DOHH2 (cell line): ENCODE results near the gene DDX17.
A peak's percentile ranks its signal among the peaks of the same experiment; 100 is the strongest.

Experiments used
- H3F3A ChIP-seq: fragments of 200-600 bp; sonication (generic), shearing (Covaris generic); 2 replicates; pipeline ENCODE4 v1.6.0; 2016; ENCODE audit warnings: antibody characterized with exemption, mild to moderate bottlenecking; ENCODE audit not compliant: control insufficient read depth, insufficient read depth
- H3K27ac ChIP-seq: fragments of 200-600 bp; sonication (generic); 2 replicates; pipeline ENCODE4 v1.5.1; 2014; ENCODE audit warnings: low read depth, mild to moderate bottlenecking, low read length, moderate library complexity
- H3K27me3 ChIP-seq: fragments of 200-600 bp; sonication (generic); 2 replicates; pipeline ENCODE4 v1.6.1; 2014; ENCODE audit warnings: mild to moderate bottlenecking, low read length, mixed read lengths; ENCODE audit not compliant: control insufficient read depth
- H3K36me3 ChIP-seq: fragments of 200-600 bp; sonication (generic); 2 replicates; pipeline ENCODE4 v1.6.1; 2014; ENCODE audit warnings: mild to moderate bottlenecking, low read length, moderate library complexity, mixed read lengths; ENCODE audit not compliant: control insufficient read depth
- H3K4me1 ChIP-seq: fragments of 200-600 bp; sonication (generic); 2 replicates; pipeline ENCODE4 v1.6.1; 2014; ENCODE audit warnings: mild to moderate bottlenecking, low read length, mixed read lengths; ENCODE audit not compliant: control insufficient read depth
- H3K4me2 ChIP-seq: fragments of 200-600 bp; sonication (generic); 2 replicates; pipeline ENCODE4 v1.6.0; 2014; ENCODE audit warnings: mild to moderate bottlenecking, low read length, moderate library complexity
- H3K4me3 ChIP-seq: fragments of 200-600 bp; sonication (generic); 2 replicates; pipeline ENCODE4 v1.5.1; 2014; ENCODE audit warnings: mild to moderate bottlenecking, low read length, mixed read lengths
- H3K79me2 ChIP-seq: fragments of 200-600 bp; sonication (generic); 2 replicates; pipeline ENCODE4 v1.6.1; 2014; ENCODE audit warnings: mild to moderate bottlenecking, low read length, mixed read lengths; ENCODE audit not compliant: control insufficient read depth
- H3K9me2 ChIP-seq: fragments of 200-600 bp; sonication (generic); replicated peaks from 2 replicates; pipeline ENCODE4 v1.6.1; 2014; ENCODE audit warnings: mild to moderate bottlenecking, low read length, mixed read lengths; ENCODE audit not compliant: control insufficient read depth
- H3K9me3 ChIP-seq: fragments of 200-600 bp; sonication (generic); 2 replicates; pipeline ENCODE4 v1.6.1; 2014; ENCODE audit warnings: antibody characterized with exemption, low read length, mixed read lengths; ENCODE audit not compliant: control insufficient read depth, insufficient read depth
- H4K20me1 ChIP-seq: fragments of 200-600 bp; sonication (generic); 2 replicates; pipeline ENCODE4 v1.6.0; 2014; ENCODE audit warnings: low read depth, mild to moderate bottlenecking, antibody characterized with exemption, low read length, moderate library complexity; ENCODE audit not compliant: control insufficient read depth, insufficient read depth
- EZH2phosphoT487 ChIP-seq: fragments of 200-600 bp; sonication (generic); IDR thresholded peaks from 2 replicates; pipeline ENCODE4 v1.6.1; 2017; ENCODE audit warnings: borderline replicate concordance, mild to moderate bottlenecking, antibody characterized with exemption, low read length, moderate library complexity, mixed read lengths
- TF ChIP-seq, protein P1 (sequence below): fragments of 200-600 bp; sonication (generic); IDR thresholded peaks from one replicate; pipeline ENCODE4 v1.5.1; 2014; ENCODE audit warnings: antibody characterized with exemption, mild to moderate bottlenecking, low read depth, low read length; ENCODE audit not compliant: poor library complexity, severe bottlenecking

Gene DDX17

DNA sequence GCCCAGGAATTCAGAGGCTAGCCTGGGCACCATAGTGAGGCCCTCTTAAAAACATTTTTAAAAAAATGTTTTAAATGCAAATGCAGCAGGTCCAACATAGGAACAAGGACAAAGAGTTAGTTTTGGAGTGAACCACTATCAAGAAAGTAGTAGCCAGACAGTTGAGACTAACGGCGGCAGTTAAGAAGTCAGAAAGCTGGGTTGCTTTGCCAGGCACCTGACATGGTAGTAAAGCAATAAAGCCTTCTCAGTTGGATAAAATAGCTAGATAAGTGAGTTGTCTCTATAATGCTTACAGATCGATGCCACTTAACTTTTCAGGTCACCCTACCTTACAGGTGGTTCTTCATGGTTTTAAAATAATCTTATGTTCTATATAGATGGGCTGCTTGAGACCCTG is 16.9 kb upstream of the DDX17 start:
- no peak overlapping the region for H3K27ac ChIP-seq
- H3K27me3 ChIP-seq, result no peaks in the 10 kb centered on the region
- TF ChIP-seq, protein P1, sequence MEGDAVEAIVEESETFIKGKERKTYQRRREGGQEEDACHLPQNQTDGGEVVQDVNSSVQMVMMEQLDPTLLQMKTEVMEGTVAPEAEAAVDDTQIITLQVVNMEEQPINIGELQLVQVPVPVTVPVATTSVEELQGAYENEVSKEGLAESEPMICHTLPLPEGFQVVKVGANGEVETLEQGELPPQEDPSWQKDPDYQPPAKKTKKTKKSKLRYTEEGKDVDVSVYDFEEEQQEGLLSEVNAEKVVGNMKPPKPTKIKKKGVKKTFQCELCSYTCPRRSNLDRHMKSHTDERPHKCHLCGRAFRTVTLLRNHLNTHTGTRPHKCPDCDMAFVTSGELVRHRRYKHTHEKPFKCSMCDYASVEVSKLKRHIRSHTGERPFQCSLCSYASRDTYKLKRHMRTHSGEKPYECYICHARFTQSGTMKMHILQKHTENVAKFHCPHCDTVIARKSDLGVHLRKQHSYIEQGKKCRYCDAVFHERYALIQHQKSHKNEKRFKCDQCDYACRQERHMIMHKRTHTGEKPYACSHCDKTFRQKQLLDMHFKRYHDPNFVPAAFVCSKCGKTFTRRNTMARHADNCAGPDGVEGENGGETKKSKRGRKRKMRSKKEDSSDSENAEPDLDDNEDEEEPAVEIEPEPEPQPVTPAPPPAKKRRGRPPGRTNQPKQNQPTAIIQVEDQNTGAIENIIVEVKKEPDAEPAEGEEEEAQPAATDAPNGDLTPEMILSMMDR, result no peak
- no peak for TF ChIP-seq EZH2phosphoT487
- no peaks in the 10 kb centered on the region for H3K9me2 ChIP-seq
- H3K4me2 ChIP-seq, result no peak overlapping the region
- no peaks in the 10 kb centered on the region for H3K36me3 ChIP-seq
- H3K79me2 ChIP-seq, result no peaks in the 10 kb centered on the region
- no peaks in the 10 kb centered on the region for H3K4me1 ChIP-seq
- H3K9me3 ChIP-seq, result no peaks in the 10 kb centered on the region
- no peaks in the 10 kb centered on the region for H3F3A ChIP-seq
- no peak overlapping the region for H3K4me3 ChIP-seq
- no peaks in the 10 kb centered on the region for H4K20me1 ChIP-seq

DNA sequence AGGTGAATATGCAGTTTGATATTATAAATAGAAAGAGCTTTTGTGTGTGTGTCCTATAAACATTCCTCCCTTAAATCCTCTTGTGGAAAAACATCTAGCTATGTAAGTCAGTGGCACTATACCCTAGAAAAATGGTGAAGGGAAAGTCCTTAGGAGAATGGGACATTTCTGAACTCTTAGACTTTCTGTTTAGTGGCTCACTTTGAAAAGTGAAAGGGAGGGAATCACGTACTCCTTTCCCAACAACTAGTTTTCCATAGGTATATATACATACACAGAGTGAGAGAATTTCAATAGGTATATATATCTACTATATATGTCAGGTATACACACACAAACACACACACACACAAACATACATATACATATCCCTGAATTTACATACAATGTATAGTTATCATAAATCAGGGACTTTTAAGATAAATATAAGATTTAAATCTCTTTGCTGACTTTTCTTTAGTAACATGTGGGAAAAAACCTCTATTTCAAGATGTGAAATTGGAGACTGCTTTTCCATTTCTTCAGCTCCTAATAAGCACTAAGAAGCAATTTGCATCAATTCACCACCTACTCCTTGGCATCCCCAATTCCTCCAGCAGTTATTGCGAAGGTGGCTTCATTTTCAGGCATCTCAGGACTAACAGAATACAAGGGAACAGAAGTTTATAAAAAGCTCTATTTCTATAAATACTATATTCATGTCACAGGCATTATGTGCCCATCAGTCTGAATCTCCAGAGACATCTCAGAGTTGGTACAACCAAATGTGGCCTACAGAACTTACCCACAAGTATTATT is 13.5 kb upstream of the DDX17 start:
- Histone ChIP-seq H4K20me1 (no peaks in the 10 kb centered on the region), H3K36me3 (no peaks in the 10 kb centered on the region), H3K79me2 (no peaks in the 10 kb centered on the region), H3K4me2 (no peak overlapping the region), H3K9me2 (no peaks in the 10 kb centered on the region), H3K4me3 (no peak overlapping the region), H3K9me3 (no peaks in the 10 kb centered on the region), H3K27me3 (no peaks in the 10 kb centered on the region), H3K27ac (no peak overlapping the region), H3K4me1 (no peaks in the 10 kb centered on the region), H3F3A (no peaks in the 10 kb centered on the region)
- no peak for TF ChIP-seq EZH2phosphoT487
- TF ChIP-seq, protein P1, result no peak

DNA sequence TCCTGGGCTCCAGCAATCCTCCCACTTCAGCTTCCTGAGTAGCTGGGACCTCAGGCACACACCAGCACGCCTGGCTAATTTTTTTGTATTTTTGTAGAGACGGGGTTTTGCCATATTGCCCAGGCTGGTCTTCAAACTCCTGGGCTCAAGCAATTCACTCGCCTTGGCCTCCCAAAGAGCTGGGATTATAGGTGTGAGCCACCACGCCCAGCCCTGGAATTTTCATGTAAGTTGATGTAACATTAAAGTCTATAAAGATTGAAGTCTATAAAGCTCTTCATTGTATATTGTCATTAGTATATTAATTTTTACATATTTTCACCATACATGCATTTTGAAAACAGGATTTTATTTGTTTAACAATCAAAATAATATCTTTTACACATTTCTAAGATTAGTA is 12.5 kb upstream of the DDX17 start:
- Histone ChIP-seq H3K27me3 (no peaks in the 10 kb centered on the region), H3K9me3 (no peaks in the 10 kb centered on the region), H3K4me2 (no peak overlapping the region), H3K9me2 (no peaks in the 10 kb centered on the region), H3K27ac (no peak overlapping the region), H3F3A (no peaks in the 10 kb centered on the region), H3K4me3 (no peak overlapping the region), H4K20me1 (no peaks in the 10 kb centered on the region), H3K36me3 (no peaks in the 10 kb centered on the region), H3K79me2 (no peaks in the 10 kb centered on the region), H3K4me1 (no peaks in the 10 kb centered on the region)
- TF ChIP-seq EZH2phosphoT487, result no peak
- TF ChIP-seq, protein P1, result no peak

DNA sequence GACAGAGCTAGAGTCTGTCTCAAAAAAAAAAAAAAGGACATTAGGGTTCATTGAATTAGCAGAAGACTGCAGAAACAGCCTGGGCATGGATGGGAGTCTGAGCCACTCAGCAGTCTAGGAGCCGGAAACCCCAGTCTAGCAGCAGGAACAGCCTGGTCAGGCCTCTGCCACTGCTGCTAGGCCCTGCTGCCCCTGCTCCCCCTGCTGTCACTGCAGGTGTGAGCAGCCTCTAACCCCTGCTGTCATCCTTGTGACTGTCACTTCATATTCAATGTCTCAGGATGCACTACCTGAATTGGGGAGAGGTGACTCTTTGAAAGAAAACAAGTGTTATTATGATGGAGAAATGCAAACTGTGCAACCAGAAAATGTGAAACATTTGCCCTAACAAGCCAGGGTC is 7.0 kb upstream of the DDX17 start:
- no peak overlapping the region for H3K4me2 ChIP-seq
- H3K4me1 ChIP-seq, result peaks cover 6% of the 10 kb centered on the region
- H3K79me2 ChIP-seq, result no peaks in the 10 kb centered on the region
- H3K27ac ChIP-seq, result no peak overlapping the region
- TF ChIP-seq EZH2phosphoT487, result no peak
- TF ChIP-seq, protein P1, result peak; percentile 63
- H4K20me1 ChIP-seq, result no peaks in the 10 kb centered on the region
- H3F3A ChIP-seq, result no peaks in the 10 kb centered on the region
- no peaks in the 10 kb centered on the region for H3K27me3 ChIP-seq
- no peaks in the 10 kb centered on the region for H3K36me3 ChIP-seq
- no peaks in the 10 kb centered on the region for H3K9me2 ChIP-seq
- H3K4me3 ChIP-seq, result no peak overlapping the region
- no peaks in the 10 kb centered on the region for H3K9me3 ChIP-seq
